GM18498 (cell line): ENCODE measurements around the gene LBP.
"Not testable (repeated sequence)": the region's sequence is repeated elsewhere in the genome, so short reads cannot be mapped to it uniquely, and the experiment has no call there.

ENCODE experiments used
- ATAC-seq: cut with Tn5 transposase; IDR thresholded peaks from one replicate; pipeline ENCODE4 v1.9.1; 2021; ENCODE audit warnings: mild to moderate bottlenecking, moderate library complexity; ENCODE audit not compliant: unreplicated experiment

The LBP gene

DNA sequence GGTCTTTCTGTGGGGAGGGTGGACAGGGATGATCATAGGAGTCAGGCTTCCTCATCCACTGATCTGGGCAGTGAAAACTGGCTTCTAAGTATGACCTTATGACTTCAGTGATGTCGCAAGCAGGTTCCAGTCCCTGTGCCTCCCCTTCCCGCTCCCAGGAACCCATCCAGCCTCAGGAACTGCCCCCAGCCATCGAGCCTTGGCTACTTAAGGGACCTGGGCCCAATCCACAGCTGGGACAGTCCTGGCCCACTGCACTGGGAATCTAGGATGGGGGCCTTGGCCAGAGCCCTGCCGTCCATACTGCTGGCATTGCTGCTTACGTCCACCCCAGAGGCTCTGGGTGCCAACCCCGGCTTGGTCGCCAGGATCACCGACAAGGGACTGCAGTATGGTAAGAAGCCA, at the start of gene LBP:
Gene LBP, plus strand, starts transcription at position 236 of the 405 bp plus-strand sequence. Its CDS starts 35 bp downstream, at position 271.
- no peak for ATAC-seq

DNA sequence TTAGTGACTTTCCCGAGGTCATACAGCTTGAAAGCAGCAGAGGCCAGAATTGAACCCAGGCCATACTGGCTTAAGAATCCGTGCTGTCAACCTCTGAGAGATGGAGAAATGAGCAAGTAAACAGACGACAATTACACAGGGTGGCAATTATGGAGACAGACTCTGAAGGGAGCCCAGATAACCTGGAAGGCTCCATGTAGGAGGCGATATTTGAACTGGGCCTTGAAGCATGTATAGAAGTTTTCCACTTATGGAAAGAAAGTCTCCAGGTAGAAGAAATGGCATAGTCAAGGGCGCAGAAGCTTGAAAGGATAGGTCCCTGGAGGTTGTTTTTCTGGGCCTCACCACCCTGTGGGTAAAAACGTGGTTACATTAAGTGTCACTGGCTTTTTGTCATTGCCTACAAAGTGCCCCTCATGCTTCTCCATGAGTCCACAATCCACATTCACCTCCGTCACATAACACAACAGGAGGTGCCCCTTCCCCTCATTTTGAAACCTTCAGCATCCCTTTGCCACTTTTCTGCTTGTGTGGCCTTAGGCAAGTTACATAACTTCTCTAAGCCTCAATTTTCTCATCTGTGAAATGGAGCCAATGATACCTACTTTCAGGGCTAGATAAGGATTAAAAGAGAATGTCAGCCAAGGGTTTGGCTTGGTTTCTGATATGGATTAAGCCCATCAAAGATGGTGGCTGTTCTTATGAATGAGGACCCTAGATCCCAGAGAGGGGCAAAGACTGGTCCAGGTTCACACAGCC, 48.2 kb upstream of the LBP start:
- no peak for ATAC-seq

DNA sequence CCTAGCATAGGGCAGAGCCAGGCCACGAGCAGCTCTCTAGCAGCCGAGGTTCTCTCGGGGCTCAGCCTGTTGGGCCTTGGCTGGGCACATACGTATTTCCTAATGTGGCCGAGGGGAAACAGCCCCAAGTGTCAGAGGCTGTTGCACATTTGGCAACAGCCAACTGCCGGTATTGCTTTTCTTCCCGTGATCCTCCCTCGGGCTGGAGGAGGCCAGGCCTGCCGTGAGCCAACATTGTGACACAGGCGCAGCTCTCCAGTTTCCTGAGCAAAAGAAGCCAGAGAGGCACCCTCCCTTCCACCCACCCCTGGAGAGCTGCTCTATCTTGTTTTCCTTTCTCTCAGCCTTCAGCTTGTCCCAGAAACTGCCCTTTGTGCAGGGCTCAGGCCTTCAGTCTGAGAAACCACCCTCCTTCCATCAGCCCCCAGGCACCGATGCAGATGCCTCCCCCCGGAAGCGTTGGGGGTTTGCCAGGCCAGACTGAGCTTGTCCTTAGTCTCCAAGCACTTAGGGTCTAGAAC, 47.5 kb upstream of the LBP start:
- ATAC-seq = no peak

DNA sequence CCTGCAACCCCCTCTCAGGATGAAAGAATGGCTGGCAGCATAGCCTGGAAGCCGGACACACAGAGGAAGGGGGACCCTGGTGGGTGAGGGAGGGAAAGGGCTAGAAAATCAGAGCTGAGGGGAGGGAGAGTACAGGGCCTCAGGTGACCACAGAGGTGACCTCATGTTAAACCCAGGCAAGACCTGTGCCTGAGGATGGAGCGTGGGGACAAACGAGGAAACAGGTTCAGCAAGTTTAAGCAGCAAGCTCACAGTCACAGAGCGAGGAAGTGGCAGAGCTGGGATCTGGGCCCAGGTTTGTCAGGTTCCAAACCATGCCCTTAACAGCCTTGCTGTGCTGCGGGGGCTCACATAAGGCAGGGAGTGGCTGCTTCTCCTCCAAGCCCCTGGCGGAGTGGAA, 46.3 kb upstream of the LBP start:
- ATAC-seq = no peak

GRCh38 chr20:38300438-38300837, 45.8 kb upstream of the LBP start:
- ATAC-seq = no peak

DNA sequence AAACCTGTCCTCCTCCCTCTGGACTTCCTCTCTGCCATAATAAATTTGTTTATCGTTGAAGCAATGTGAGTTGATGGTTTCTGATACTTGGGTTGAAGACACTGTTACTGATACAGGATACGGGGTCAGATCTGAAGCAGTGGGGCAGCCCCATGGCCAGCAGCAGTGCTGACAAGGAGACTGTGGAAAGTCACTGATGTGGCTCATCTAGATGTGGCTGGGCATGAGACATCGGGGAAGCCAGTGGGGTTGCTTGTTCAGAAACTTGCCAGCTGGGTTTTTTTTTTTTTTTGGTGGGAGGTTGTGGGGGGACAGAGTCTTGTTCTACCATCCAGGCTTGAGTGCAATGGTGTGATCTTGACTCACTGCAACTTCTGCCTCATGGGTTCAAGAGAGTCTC, 45.0 kb upstream of the LBP start:
- ATAC-seq = no peak

GRCh38 chr20:38302786-38303185, 43.5 kb upstream of the LBP start:
- no peak for ATAC-seq

DNA sequence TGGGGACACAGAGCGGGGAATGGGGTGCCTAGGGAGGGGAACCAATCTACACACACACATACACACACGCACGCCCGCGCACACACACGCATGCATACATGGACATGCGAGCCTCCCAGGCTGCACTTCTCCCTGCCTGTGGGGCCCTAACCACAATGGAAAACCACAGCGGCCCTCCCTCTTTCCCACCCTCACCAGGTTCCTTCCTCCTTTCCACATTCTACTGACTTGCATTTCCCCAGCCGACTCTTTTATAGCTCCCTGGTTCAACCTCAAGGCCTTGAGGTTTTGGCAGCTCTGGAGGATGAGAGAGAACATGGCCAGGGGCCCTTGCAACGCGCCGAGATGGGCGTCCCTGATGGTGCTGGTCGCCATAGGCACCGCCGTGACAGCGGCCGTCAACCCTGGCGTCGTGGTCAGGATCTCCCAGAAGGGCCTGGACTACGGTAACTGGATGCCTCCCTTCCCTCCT, 42.3 kb upstream of the LBP start, which contains the start of gene BPI:
Gene BPI, plus strand, starts transcription at position 249 of the 472 bp plus-strand sequence. Its CDS starts 68 bp downstream, at position 317.
- no peak for ATAC-seq

DNA sequence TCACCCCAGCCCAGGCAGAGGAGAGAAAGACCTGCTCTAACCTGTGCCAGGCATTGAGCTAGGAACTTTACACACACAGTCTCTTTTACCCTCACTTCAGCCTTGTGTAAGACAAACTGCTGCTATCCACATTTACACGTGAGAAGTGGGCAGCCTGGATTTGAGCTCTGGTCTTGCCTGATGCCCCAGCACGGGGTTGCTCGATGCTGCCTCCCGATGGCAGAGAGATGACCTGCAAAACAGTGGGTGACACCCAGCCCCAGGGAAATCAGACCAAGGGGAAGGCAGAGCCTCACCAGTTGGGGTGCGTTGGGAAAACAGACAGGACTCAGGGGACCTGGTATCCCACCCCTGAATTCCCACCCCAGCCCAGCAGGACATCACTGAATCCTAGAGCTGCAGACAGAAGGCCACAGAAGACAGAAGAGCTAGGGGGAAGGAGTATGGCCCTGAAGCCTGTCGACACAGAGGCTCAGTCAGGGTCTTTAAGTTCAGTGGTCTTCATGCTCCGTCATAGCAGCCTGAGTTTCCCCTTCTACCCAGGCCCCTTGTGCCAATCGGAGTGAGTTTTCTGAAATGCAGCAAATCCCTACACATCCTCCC, 41.3 kb upstream of the LBP start:
- ATAC-seq = no peak

- ATAC-seq = no peak
Measured at GRCh38 chr20:38305541-38305940, 40.7 kb upstream of the LBP start.

GRCh38 chr20:38306379-38306778, 39.9 kb upstream of the LBP start:
- no peak for ATAC-seq

- no peak for ATAC-seq
Measured at GRCh38 chr20:38307371-38308046, 38.8 kb upstream of the LBP start.

DNA sequence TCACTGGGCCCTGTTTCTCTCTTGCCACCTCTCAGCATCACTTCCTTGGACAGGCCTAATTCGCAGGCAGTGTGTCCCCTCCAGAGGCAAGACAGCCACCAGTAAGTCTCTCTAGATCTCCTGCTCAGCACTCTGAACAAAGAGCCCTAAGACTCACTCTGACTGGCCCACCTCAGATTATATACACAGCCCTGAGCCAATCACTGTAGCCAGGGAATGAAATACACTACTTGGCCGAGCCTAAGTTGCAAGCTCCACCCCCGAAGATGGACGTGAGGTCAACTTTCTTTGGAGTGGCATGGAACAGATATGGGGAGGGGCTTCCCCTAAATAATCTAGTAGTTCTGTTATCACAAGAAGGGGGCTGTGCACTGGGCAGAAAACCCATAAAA, 38.2 kb upstream of the LBP start:
- ATAC-seq = no peak

GRCh38 chr20:38308447-38308846, 37.8 kb upstream of the LBP start:
- no peak for ATAC-seq

- no peak for ATAC-seq
Measured at GRCh38 chr20:38311091-38311490, 35.2 kb upstream of the LBP start.

DNA sequence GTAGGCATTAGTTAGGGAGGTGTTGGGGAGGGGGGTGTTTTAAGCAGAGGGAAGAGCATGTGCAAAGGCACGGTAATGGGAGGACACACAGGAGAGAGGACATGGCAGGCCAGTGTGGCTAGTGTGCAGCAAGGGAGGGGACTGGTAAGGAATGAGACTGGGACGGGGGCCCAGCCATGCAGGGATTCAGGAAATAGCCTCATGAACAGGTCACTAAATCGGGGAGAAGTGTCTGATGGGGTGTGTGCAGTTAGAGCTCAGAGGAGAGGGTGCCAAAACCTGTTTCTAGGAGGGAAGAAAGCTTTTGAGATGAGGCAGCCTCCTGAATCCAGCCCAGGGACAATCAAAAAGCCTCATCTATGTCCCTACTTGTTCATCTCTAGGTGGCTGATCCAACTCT, 34.8 kb upstream of the LBP start:
- ATAC-seq = no peak

DNA sequence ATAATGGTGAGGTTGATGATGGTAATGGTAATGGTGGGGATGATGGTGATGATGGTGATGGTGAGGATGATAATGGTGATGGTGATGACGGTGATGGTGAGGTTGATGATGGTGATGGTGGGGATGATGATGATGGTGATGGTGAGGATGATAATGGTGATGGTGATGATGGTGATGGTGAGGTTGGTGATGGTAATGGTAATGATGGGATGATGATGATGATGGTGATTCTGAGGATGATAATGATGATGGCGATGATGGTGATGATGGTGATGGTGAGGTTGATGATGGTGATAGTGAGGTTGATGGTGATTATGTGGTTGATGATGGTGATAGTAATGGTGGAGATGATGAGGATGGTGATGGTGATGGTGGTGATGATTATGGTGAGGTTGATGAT, 32.6 kb upstream of the LBP start:
- ATAC-seq = no peak

GRCh38 chr20:38314350-38314749, 31.9 kb upstream of the LBP start:
- not testable (repeated sequence) for ATAC-seq

GRCh38 chr20:38315290-38315966, 30.9 kb upstream of the LBP start:
- ATAC-seq = no peak

- ATAC-seq = no peak
Measured at GRCh38 chr20:38316341-38316740, 29.9 kb upstream of the LBP start.

DNA sequence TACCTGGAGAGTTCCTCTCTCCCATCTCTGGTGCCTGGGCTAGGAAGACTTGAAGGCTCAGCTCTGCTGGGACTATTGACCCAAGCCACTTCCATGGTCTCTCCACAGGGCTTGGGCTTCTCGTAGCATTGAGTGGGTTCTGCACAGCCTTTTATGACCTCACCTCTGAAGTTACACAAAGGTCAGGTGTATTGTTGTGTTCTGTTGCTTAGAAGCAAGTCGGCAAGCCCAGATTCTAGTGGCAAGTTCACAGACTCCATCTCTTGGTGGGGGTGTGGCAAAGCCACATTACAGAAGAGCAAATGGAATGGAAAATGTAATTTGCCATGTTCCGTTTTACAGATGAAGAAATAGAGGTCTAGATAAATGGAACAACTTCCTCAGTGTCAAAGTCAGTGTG, 28.9 kb upstream of the LBP start:
- no peak for ATAC-seq
